K562 (cell line): ENCODE data around the gene PARPBP. TPM values are rescaled to one million over a fixed set of nuclear protein-coding genes. Genes with fewer than 3 reads are reported as not detected.

Source experiments
- BCOR ChIP-seq: fragments of 450-650 bp; IDR thresholded peaks from 2 replicates; pipeline ENCODE4 v1.6.1; 2016
- ELF4 ChIP-seq: fragments of 450-650 bp; formaldehyde crosslinking; IDR thresholded peaks from 2 replicates; pipeline ENCODE4 v1.4.0; 2022; ENCODE audit warnings: missing genetic modification characterization
- FIP1L1 ChIP-seq: fragments of 200-400 bp; formaldehyde crosslinking; IDR thresholded peaks from 2 replicates; pipeline ENCODE4 v1.6.1; 2018; ENCODE audit warnings: mild to moderate bottlenecking, low read depth, low read length; ENCODE audit not compliant: poor library complexity, severe bottlenecking
- FOXK2 ChIP-seq, 2 experiments: fragments of 450-650 bp; IDR thresholded peaks in 1 of 2; conservative IDR thresholded peaks in 1 of 2; 2 replicates each; pipeline ENCODE4 v1.6.1; 2016; ENCODE audit warnings: low read depth in 2 of 2, mild to moderate bottlenecking in 1 of 2
- GTF2F1 ChIP-seq: IDR thresholded peaks from 2 replicates; pipeline ENCODE4 v1.6.1; 2011; ENCODE audit warnings: low read depth, low read length, improper control_type of control experiment
- HDAC6 ChIP-seq: IDR thresholded peaks from 2 replicates; pipeline ENCODE4 v1.6.1; 2012; ENCODE audit warnings: low read depth, mild to moderate bottlenecking, control low read depth, inconsistent platforms, low read length, moderate library complexity
- NRF1 ChIP-seq, 2 experiments: fragments of 450-650 bp; IDR thresholded peaks in 1 of 2; conservative IDR thresholded peaks in 1 of 2; 2 replicates each; pipeline ENCODE4 v1.6.1; 2014; ENCODE audit warnings: mild to moderate bottlenecking in 2 of 2
- RBBP5 ChIP-seq: fragments of 200-600 bp; sonication (generic); IDR thresholded peaks from 2 replicates; pipeline ENCODE4 v1.6.1; 2012; ENCODE audit warnings: borderline replicate concordance, mild to moderate bottlenecking, low read length, control low read depth, inconsistent platforms; ENCODE audit not compliant: insufficient read depth, poor library complexity, severe bottlenecking
- RFX1 ChIP-seq: fragments of 450-650 bp; IDR thresholded peaks from 2 replicates; pipeline ENCODE4 v1.6.1; 2016; ENCODE audit warnings: mild to moderate bottlenecking, moderate library complexity
- SPI1 ChIP-seq: IDR thresholded peaks from 2 replicates; pipeline ENCODE4 v1.6.1; 2011; ENCODE audit warnings: low read depth, low read length, control low read depth, borderline replicate concordance
- SUPT5H ChIP-seq: fragments of 450-650 bp; IDR thresholded peaks from 2 replicates; pipeline ENCODE4 v1.6.1; 2016
- ZNF695 ChIP-seq: fragments of 450-650 bp; formaldehyde crosslinking; IDR thresholded peaks from 2 replicates; pipeline ENCODE4 v1.4.0; 2020; ENCODE audit warnings: mild to moderate bottlenecking, moderate library complexity
- polyA plus RNA-seq, 8 experiments: library from polyadenylated mRNA; depleted of rRNA in 4 of 8; stranded (reverse) in 5 of 8; unstranded in 3 of 8; fragments of >200 nt; fragmentation: Nextera tagmentation in 2 of 8; fragmentation: Illumina TruSeq in 1 of 8; extraction: Ambion mirVana in 2 of 8; extraction: Trizol in 1 of 8; gene quantifications; 2 replicates each; pipeline versions ENCODE4 v1.2.1 to v1.2.3, GENCODE V29; 2011 to 2014; ENCODE audit warnings: inconsistent platforms in 1 of 8, missing spikeins in 1 of 8
- total RNA-seq, 7 experiments: library from RNA; depleted of rRNA in 6 of 7; stranded (reverse); fragments of >200 nt in 6 of 7; fragmentation: Illumina TruSeq in 2 of 7; extraction: Trizol in 2 of 7; gene quantifications; 2 replicates each; pipeline versions ENCODE4 v1.2.1 to v1.2.3, GENCODE V29; 2011 to 2021; ENCODE audit warnings: low replicate concordance in 1 of 7
- TF ChIP-seq, protein P1 (sequence below): sonication (generic); formaldehyde crosslinking; IDR thresholded peaks from 2 replicates; pipeline ENCODE4 v1.5.0; 2020; ENCODE audit warnings: missing genetic modification reagents
- TF ChIP-seq, protein P2 (sequence below): IDR thresholded peaks from 2 replicates; pipeline ENCODE4 v1.6.1; 2016; ENCODE audit warnings: missing genetic modification characterization, missing compliant biosample characterization
- TF ChIP-seq, protein P3 (sequence below), 2 experiments: fragments of 450-650 bp; IDR thresholded peaks; 2 replicates each; pipeline ENCODE4 v1.6.1; 2016; ENCODE audit warnings: mild to moderate bottlenecking in 2 of 2, borderline replicate concordance in 1 of 2, low read depth in 1 of 2, moderate library complexity in 1 of 2
- TF ChIP-seq, protein P4 (sequence below): fragments of 250-450 bp; sonication (Bioruptor Pico); IDR thresholded peaks from 2 replicates; pipeline ENCODE4 v1.8.0; 2021; ENCODE audit warnings: moderate library complexity, mild to moderate bottlenecking, inconsistent platforms

PARPBP gene
- total and polyA plus RNA-seq, 9 of the 15 experiments (the other 6 are each of a cell fraction or from before 2014, with no cell fraction given) = 26.1 to 62.5 (median 49.0) TPM

DNA sequence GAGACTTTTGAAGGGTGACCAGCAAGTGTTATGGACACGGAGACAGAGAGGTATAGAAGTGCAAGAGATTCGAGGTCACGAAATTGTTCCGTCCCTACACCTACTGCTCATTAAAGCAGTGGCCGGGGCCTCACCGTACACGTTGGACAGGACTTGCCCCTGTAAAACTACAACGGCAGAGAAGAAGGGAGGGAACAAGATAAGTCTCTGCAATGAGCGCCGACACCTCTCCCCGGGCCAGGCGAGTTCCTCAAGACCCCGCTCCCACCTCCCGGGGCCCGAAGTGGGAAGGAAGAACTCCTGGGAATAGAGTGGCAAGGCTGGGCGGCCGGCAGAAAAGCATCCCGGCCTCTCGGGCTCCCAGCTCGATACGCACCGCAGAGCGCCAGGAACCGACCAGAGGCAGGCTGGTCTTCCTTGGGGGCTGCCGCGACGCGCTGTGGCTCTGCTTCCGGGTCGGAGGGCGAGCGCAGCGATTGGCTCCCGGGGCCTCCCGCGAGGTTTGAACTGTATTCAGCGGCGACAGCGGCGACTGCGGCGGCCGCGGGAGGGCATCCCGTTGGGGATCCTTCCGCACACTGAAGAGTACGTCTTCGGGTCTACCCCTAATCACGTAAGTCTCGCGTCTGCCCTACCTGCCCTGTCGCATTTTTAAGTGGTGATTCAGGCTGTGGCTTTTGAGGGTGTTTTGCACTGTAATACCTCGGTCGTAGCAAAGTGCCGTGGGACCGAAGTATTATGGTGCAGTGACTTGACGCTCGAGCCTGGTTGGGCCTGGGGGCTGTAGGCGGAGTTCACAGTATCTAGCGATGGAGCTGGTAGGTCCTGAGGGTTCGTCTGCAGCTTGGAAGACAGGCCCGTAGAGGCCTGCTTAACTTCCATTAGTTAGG, at the start of gene PARPBP, which contains the start of gene NUP37 (continued):
- TF ChIP-seq, protein P1, sequence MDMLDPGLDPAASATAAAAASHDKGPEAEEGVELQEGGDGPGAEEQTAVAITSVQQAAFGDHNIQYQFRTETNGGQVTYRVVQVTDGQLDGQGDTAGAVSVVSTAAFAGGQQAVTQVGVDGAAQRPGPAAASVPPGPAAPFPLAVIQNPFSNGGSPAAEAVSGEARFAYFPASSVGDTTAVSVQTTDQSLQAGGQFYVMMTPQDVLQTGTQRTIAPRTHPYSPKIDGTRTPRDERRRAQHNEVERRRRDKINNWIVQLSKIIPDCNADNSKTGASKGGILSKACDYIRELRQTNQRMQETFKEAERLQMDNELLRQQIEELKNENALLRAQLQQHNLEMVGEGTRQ (CRISPR knock-in tag) = no peak
- TF ChIP-seq FIP1L1 (no peak), GTF2F1 (peak; percentile 78; the same call in 1 of the 2 replicates), RFX1 (no peak), NRF1 (conservative IDR thresholded peaks at IDR 0.05 in 1 of 2, IDR thresholded peaks at IDR 0.05 in 1 of 2) (peak; percentile 46 to 50; a peak in 3 of 4 replicates), SUPT5H (peak; percentile 93), ELF4 (CRISPR knock-in tag) (no peak; the same call in 1 of the 2 replicates), RBBP5 (peak; percentile 99), ZNF695 (CRISPR knock-in tag) (no peak), HDAC6 (no peak), FOXK2 (conservative IDR thresholded peaks at IDR 0.05 in 1 of 2, IDR thresholded peaks at IDR 0.05 in 1 of 2; ENCODE audit: low read depth in 2 of 2) (peak in 1 of 2 experiments; percentile 51; a peak in 1 of 4 replicates), SPI1 (no peak), BCOR (peak; percentile 69)
- TF ChIP-seq, protein P2, sequence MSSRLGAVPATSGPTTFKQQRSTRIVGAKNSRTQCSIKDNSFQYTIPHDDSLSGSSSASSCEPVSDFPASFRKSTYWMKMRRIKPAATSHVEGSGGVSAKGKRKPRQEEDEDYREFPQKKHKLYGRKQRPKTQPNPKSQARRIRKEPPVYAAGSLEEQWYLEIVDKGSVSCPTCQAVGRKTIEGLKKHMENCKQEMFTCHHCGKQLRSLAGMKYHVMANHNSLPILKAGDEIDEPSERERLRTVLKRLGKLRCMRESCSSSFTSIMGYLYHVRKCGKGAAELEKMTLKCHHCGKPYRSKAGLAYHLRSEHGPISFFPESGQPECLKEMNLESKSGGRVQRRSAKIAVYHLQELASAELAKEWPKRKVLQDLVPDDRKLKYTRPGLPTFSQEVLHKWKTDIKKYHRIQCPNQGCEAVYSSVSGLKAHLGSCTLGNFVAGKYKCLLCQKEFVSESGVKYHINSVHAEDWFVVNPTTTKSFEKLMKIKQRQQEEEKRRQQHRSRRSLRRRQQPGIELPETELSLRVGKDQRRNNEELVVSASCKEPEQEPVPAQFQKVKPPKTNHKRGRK (tag) = no peak
- TF ChIP-seq, protein P3, sequence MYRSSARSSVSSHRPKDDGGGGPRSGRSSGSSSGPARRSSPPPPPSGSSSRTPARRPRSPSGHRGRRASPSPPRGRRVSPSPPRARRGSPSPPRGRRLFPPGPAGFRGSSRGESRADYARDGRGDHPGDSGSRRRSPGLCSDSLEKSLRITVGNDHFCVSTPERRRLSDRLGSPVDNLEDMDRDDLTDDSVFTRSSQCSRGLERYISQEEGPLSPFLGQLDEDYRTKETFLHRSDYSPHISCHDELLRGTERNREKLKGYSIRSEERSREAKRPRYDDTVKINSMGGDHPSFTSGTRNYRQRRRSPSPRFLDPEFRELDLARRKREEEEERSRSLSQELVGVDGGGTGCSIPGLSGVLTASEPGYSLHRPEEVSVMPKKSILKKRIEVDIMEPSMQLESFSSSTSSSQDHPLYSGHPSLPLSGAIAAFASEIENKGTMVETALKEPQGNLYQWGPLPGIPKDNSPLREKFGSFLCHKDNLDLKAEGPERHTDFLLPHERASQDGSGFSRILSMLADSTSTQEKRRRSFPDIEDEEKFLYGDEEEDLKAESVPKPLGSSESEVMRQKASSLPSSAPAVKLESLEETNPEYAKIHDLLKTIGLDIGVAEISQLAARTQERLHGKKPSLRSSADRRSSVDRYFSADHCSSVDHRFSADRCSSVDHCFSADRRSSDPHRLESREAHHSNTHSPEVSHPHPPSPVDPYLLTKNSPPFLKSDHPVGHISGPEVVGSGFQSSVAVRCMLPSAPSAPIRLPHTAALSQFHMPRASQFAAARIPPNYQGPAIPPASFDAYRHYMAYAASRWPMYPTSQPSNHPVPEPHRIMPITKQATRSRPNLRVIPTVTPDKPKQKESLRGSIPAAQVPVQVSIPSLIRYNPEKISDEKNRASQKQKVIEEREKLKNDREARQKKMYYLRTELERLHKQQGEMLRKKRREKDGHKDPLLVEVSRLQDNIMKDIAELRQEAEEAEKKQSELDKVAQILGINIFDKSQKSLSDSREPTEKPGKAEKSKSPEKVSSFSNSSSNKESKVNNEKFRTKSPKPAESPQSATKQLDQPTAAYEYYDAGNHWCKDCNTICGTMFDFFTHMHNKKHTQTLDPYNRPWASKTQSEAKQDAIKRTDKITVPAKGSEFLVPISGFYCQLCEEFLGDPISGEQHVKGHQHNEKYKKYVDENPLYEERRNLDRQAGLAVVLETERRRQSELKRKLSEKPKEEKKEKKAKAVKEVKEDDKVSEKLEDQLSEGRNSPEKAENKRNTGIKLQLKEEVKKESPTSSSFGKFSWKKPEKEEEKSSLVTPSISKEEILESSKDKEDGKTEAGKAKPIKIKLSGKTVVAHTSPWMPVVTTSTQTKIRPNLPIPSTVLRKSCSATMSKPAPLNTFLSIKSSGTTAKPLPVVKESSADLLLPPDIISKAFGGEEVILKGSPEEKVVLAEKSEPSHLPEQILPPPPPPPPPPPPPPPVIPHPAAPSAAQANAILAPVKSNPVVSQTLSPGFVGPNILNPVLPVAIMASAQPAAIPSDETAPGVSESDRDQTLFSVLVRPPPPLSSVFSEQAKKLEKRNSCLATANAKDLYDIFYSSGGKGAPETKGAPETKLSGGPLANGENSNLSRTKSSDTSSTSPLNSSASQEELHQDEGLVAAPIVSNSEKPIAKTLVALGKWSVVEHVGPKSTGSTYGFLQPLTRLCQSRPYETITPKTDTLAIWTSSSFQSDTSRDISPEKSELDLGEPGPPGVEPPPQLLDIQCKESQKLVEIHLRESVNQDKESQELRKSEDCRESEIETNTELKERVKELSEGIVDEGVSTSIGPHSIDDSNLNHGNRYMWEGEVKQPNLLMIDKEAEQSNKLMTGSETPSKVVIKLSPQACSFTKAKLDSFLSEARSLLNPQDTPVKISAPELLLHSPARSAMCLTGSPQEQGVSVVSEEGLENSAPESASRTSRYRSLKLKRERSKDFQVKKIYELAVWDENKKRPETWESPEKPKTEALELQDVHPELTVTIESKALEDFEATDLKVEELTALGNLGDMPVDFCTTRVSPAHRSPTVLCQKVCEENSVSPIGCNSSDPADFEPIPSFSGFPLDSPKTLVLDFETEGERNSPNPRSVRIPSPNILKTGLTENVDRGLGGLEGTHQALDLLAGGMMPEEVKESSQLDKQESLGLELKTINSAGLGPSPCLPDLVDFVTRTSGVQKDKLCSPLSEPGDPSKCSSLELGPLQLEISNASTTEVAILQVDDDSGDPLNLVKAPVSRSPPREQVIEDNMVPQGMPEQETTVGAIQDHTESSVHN (IDR thresholded peaks at IDR 0.05; ENCODE audit: borderline replicate concordance in 1 of 2, low read depth in 1 of 2) = no peak
- TF ChIP-seq, protein P4, sequence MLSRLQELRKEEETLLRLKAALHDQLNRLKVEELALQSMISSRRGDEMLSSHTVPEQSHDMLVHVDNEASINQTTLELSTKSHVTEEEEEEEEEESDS (CRISPR knock-in tag) = no peak
